SK-N-MC (cell line): Measurements from ENCODE around the gene HEYL.

Source experiments
- EZH2 ChIP-seq: fragments of 200-600 bp; sonication (generic); IDR thresholded peaks from one replicate; pipeline ENCODE4 v1.6.1; 2017; ENCODE audit warnings: antibody characterized with exemption
- FOXP2 ChIP-seq: optimal IDR thresholded peaks from 2 replicates; pipeline ENCODE3; 2011; ENCODE audit warnings: mild to moderate bottlenecking, moderate library complexity; ENCODE audit not compliant: insufficient read depth; ENCODE audit errors: extremely low read length, control extremely low read depth
- POLR2AphosphoS5 ChIP-seq: IDR thresholded peaks from 2 replicates; pipeline ENCODE4 v1.6.1; 2012; ENCODE audit warnings: mild to moderate bottlenecking, low read depth, low read length, borderline replicate concordance

DNA sequence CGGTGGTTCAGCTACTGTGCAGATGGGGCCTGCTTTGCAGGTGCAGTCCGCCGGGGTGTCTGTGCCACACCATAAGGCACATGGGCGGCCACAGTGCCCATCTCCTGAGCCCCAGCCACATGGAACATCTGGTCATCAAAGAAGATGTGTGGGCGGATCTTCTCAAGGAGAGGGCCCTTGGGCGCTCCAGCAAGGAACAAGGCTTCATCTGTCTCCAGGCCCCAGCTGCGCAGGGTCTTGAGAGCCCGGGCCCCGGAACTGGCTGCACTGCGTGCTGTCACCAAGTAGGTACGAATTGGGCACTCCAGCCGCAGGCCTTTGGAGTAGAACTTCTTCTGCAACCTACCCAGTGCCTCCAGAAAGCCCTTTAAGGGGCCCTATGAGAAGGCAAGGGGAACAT is 19.7 kb upstream of the HEYL start:
- TF ChIP-seq EZH2 (no peak), POLR2AphosphoS5 (no peak), FOXP2 (no peak)
